HG03159 (cell line): Measurements from ENCODE around the gene KLRB1.
"Not testable (repeated sequence)": the region's sequence is repeated elsewhere in the genome, so short reads cannot be mapped to it uniquely, and the experiment has no call there.

Experiments
- ATAC-seq: cut with Tn5 transposase; IDR thresholded peaks from one replicate; pipeline ENCODE4 v1.9.1; 2021; ENCODE audit warnings: mild to moderate bottlenecking, moderate library complexity; ENCODE audit not compliant: unreplicated experiment

KLRB1 gene

GRCh38 chr12:9545489-9545888 is 62.2 kb downstream of the KLRB1 start:
- not testable (repeated sequence) for ATAC-seq
